C4-2B (cell line): Measurements from ENCODE around the gene PPP1R1A.

ENCODE experiments used
- H3K27ac ChIP-seq: fragments of 450-650 bp; 2 replicates; pipeline ENCODE4 v1.5.1; 2017
- ZFX ChIP-seq: fragments of 450-650 bp; IDR thresholded peaks from 2 replicates; pipeline ENCODE4 v1.6.1; 2017
- TF ChIP-seq, protein P1 (sequence below): fragments of 450-650 bp; conservative IDR thresholded peaks from 2 replicates; pipeline ENCODE4 v1.5.1; 2017; ENCODE audit warnings: mild to moderate bottlenecking

Gene PPP1R1A

DNA sequence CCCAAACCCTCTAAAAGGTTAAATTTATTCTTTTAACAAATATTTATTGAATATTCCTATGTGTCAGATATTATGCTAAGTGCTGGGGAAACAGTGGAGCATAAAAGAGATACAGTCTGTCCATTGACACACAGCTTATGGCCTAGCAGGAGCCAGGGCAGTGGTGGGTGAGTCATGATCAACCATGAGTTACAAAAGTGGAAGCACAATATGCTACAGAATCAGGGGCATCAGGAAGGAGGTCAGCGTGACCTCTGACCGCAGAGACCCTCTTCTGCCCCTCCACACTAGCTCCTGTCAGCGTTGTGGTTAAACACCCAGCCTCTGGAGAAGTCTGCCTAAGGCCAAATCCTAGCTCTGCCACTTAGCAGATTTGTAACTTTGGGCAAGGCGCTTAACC lies 4.7 kb upstream of the PPP1R1A start:
- no peak for TF ChIP-seq ZFX
- TF ChIP-seq, protein P1, sequence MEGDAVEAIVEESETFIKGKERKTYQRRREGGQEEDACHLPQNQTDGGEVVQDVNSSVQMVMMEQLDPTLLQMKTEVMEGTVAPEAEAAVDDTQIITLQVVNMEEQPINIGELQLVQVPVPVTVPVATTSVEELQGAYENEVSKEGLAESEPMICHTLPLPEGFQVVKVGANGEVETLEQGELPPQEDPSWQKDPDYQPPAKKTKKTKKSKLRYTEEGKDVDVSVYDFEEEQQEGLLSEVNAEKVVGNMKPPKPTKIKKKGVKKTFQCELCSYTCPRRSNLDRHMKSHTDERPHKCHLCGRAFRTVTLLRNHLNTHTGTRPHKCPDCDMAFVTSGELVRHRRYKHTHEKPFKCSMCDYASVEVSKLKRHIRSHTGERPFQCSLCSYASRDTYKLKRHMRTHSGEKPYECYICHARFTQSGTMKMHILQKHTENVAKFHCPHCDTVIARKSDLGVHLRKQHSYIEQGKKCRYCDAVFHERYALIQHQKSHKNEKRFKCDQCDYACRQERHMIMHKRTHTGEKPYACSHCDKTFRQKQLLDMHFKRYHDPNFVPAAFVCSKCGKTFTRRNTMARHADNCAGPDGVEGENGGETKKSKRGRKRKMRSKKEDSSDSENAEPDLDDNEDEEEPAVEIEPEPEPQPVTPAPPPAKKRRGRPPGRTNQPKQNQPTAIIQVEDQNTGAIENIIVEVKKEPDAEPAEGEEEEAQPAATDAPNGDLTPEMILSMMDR = no peak
- H3K27ac ChIP-seq = no peak overlapping the region

DNA sequence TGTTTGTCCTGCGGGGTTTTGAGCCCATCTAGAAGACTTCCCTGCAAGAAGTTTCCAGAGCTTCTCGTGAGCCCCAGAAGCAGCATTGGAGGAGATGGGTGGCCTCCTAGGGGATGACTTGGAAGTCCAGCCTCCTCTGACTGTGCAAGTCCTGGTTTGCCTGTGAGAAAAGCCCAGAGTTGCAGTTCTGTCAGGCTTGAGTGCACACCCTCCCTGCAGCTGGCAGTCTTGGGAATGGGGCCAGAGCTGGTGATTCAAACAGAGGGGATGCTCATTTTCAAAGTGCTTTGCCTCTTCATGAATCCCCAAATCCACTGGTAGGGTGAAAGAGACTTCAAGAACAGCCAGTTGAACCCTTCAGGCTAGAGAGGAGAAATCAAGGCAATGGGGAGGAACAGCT lies 3.9 kb upstream of the PPP1R1A start:
- TF ChIP-seq, protein P1 = no peak
- TF ChIP-seq ZFX = no peak
- no peak overlapping the region for H3K27ac ChIP-seq

DNA sequence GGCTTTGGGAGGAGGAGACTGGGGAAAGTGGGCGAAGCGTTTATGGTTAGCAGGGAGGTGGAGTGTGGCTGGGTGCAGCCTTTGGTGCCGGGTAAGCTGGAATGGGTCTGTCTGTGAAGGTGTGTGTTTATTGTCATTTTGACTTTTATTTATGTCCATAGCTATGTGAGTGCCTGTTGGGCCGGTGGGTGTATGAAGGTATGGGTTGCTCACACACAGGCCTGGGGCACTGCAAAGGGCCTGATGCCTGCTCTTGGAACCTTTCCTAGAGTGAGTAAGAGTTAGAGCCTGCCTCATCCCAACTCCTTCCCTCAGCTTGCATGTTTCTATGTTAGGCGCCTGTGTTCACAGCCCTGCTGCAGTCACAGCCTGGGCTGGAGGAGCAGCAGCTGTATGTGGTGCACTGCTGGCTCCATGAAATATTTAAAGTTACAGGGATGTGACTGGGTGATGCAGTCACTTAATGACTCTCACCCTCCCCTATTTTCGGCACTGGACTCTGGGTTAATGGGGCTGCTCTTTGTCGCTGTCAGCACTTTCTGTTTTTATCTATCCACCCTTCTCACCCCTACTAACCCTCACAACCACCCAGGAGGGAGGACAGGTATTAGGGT lies 2.6 kb upstream of the PPP1R1A start:
- no peak overlapping the region for H3K27ac ChIP-seq
- TF ChIP-seq, protein P1 = no peak
- no peak for TF ChIP-seq ZFX

DNA sequence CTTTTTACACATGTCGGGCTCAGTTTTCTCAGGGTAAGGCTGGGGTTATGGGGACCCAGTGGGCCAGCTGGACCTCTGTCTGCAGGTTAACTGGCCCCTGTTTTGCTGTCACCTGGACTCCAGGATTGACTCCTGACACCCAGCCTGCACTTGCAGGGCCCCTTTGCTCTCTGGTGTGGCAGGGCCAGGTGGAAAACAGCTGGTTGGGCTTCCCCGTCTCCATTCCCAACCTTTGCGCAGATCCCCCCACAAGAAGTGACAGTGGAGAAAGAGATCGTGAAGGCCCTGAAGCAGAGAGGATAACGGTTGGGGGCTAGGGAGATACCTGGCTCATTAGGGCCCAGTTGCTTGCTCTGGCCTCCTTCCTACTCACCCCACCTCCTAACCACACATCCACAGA lies 1.5 kb upstream of the PPP1R1A start:
- H3K27ac ChIP-seq = no peak overlapping the region
- TF ChIP-seq, protein P1 = no peak
- TF ChIP-seq ZFX = no peak

DNA sequence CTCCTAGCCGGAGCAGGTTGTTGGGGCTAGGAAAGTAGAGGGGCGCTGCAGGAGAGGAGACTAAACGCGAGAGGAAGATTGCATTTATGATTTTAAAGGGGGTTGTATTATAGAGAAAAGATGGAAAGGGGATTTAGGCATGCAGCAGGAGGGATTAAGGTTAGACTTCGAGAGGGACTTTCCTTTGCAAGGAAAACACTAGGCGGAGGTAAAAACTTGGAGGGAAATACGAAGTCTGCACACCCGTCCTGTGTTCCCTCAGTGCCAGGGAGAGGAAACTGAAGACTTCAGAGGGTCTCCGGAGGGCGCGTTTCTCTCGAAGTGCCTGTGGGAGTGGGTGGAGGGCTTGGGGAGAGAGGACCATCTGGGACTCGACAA lies 420 bp upstream of the PPP1R1A start:
- no peak overlapping the region for H3K27ac ChIP-seq
- TF ChIP-seq, protein P1 = no peak
- no peak for TF ChIP-seq ZFX

DNA sequence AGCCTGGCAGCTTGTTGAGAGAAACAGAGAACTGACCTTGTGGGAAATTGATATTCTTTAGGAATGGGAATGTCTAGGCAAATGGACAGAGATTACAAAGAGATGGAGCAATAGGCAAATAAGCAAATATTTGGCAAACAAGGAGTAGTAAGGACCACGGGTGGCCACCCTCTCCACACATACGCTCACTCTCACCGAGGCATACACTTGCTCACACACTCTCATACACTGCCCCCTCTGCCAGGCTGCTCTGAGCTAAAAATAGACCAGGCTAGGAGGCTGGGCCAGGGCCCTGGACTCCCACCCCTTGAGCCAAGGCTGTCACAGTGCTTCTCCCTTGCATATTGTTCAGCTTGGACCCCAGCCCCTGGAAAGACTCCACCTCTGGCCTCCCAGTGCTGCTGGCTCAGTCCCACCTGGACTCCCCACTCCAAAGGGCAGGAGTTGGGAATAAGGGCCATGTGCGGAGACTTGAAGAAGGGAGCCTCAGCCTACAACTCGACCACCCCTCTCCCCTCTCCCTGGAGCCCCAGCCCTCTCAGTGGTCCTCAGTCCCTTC lies 1.1 kb downstream of the PPP1R1A start:
- TF ChIP-seq ZFX = no peak
- TF ChIP-seq, protein P1 = no peak
- H3K27ac ChIP-seq = no peak overlapping the region

DNA sequence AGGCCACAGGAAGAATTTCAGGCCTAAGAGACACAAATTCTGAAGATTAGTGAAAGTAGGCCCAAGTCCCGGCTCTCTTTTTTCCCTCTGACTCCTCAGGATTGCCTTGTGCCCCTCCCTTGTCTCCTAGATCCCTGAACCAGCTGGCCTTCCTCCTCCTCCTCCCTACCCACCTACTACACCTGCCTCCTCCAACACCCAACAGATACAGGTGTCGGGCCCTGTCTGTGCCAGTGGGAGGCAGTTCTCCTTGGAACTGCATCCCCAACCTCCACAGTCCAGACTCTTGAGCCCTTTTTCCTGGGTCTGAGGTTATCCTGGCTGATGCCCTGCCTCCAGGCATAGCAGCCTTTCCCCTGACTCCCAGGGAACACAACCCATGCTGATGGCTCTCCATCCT lies 1.8 kb downstream of the PPP1R1A start:
- no peak for TF ChIP-seq ZFX
- TF ChIP-seq, protein P1 = no peak
- no peak overlapping the region for H3K27ac ChIP-seq
